BE2C (cell line): ENCODE measurements around the gene GABPB2.

Experiments used
- DNase-seq: peaks from one replicate; pipeline ENCODE4 v3.0.0-alpha.2; 2020
- H3K27me3 ChIP-seq: fragments of 250-450 bp; sonication (Bioruptor Pico); 2 replicates; pipeline ENCODE4 v1.5.1; 2020; ENCODE audit warnings: mild to moderate bottlenecking
- H3K36me3 ChIP-seq: fragments of 250-450 bp; sonication (Bioruptor Pico); 2 replicates; pipeline ENCODE4 v1.5.1; 2020; ENCODE audit warnings: mild to moderate bottlenecking
- H3K4me1 ChIP-seq: fragments of 250-450 bp; sonication (Bioruptor Pico); 2 replicates; pipeline ENCODE4 v1.5.1; 2020
- H3K4me3 ChIP-seq: 2 replicates; pipeline ENCODE4 v1.5.1; 2011; ENCODE audit warnings: low read depth, low read length
- H3K9me3 ChIP-seq: fragments of 250-450 bp; sonication (Bioruptor Pico); 2 replicates; pipeline ENCODE4 v1.5.1; 2020
- TF ChIP-seq, protein P1 (sequence below): IDR thresholded peaks from 2 replicates; pipeline ENCODE4 v1.5.1; 2012; ENCODE audit warnings: mild to moderate bottlenecking, low read depth, low read length

Gene GABPB2

DNA sequence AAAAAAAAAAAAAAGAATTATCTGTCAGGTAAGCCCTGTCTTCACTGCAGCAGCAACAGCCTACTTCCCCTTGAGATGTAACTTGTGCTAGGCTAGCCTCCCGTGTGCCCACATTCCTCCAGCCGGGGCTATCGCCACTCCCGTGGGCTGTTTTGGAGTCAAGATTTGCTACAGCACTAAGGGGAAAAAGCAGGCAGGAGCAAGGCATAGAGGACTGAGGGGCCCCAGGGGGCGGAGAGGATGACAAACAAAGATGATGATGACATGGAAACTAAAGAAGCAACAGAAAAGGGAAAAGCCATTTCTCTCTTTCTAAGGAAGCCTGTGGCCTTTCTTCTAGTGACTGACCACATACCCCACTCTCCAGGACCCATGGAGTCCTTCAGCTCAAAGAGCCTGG lies 87.8 kb downstream of the GABPB2 start:
- Histone ChIP-seq H3K9me3 (no peaks in the 10 kb centered on the region), H3K4me3 (no peak overlapping the region), H3K4me1 (no peaks in the 10 kb centered on the region), H3K27me3 (no peaks in the 10 kb centered on the region), H3K36me3 (peaks cover 22% of the 10 kb centered on the region)
- DNase-seq, result no peak
- TF ChIP-seq, protein P1, sequence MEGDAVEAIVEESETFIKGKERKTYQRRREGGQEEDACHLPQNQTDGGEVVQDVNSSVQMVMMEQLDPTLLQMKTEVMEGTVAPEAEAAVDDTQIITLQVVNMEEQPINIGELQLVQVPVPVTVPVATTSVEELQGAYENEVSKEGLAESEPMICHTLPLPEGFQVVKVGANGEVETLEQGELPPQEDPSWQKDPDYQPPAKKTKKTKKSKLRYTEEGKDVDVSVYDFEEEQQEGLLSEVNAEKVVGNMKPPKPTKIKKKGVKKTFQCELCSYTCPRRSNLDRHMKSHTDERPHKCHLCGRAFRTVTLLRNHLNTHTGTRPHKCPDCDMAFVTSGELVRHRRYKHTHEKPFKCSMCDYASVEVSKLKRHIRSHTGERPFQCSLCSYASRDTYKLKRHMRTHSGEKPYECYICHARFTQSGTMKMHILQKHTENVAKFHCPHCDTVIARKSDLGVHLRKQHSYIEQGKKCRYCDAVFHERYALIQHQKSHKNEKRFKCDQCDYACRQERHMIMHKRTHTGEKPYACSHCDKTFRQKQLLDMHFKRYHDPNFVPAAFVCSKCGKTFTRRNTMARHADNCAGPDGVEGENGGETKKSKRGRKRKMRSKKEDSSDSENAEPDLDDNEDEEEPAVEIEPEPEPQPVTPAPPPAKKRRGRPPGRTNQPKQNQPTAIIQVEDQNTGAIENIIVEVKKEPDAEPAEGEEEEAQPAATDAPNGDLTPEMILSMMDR, result no peak

DNA sequence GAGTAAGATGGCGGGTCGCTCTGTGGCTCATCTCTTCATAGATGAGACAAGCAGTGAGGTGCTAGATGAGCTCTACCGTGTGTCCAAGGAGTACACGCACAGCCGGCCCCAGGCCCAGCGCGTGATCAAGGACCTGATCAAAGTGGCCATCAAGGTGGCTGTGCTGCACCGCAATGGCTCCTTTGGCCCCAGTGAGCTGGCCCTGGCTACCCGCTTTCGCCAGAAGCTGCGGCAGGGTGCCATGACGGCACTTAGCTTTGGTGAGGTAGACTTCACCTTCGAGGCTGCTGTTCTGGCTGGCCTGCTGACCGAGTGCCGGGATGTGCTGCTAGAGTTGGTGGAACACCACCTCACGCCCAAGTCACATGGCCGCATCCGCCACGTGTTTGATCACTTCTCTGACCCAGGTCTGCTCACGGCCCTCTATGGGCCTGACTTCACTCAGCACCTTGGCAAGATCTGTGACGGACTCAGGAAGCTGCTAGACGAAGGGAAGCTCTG lies 88.2 kb downstream of the GABPB2 start:
- H3K4me1 ChIP-seq, result no peaks in the 10 kb centered on the region
- DNase-seq, result no peak
- H3K9me3 ChIP-seq, result no peaks in the 10 kb centered on the region
- TF ChIP-seq, protein P1, result no peak
- no peaks in the 10 kb centered on the region for H3K27me3 ChIP-seq
- H3K36me3 ChIP-seq, result peaks cover 22% of the 10 kb centered on the region
- no peak overlapping the region for H3K4me3 ChIP-seq

DNA sequence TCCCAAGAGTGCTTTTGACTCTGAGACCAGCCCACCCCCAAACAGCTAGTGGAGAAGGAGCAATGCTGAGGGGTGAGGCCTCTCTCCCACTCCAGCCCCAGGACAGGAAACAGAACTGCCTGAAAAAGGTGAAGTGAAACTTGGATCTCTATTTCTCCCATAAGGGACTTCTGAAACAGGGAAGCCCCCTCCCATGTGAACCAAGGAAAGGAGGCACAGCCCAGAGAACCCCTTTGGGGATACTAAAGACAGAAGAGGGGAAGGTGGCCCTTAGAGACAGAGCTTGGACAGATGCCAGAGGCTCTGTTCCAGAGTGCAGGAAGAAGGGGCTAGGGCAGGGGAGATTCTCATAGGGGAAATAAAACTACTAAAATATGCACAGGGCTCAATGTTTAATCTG lies 88.8 kb downstream of the GABPB2 start:
- H3K4me1 ChIP-seq, result no peaks in the 10 kb centered on the region; the same call in 1 of the 2 replicates
- no peaks in the 10 kb centered on the region for H3K9me3 ChIP-seq
- no peaks in the 10 kb centered on the region for H3K27me3 ChIP-seq
- peaks cover 22% of the 10 kb centered on the region for H3K36me3 ChIP-seq
- DNase-seq, result no peak
- no peak overlapping the region for H3K4me3 ChIP-seq
- TF ChIP-seq, protein P1, result no peak

DNA sequence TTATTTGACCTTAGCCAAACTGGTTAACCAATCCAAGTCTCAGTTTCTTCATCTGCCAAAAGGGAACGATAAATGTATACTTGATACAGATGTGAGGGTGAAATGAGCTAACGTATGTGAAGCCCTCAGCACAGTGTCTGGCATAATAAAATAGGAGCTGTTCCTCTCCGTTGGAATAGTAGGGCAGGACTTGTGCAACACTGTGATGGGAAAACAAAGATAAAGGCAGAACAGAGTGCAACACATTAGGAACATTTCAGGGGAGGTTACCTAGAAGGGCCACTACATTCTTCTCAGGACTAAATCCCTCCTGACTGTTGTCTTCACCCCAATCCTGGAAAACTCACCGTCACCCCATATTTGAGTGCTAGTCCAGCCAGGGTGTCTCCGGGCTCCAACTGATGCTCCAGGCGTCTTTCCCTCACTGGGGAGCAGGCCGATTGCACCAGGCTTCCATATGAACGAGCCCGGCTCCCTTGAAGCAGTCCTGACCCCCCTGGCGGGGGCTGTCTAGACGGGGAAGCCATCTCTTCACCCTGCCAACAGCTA lies 94.2 kb downstream of the GABPB2 start:
- TF ChIP-seq, protein P1, result no peak
- peak overlapping the region; percentile 89 for H3K4me3 ChIP-seq
- peaks cover 27% of the 10 kb centered on the region for H3K36me3 ChIP-seq
- H3K4me1 ChIP-seq, result no peaks in the 10 kb centered on the region; the same call in 1 of the 2 replicates
- DNase-seq, result no peak
- no peaks in the 10 kb centered on the region for H3K27me3 ChIP-seq
- H3K9me3 ChIP-seq, result no peaks in the 10 kb centered on the region

DNA sequence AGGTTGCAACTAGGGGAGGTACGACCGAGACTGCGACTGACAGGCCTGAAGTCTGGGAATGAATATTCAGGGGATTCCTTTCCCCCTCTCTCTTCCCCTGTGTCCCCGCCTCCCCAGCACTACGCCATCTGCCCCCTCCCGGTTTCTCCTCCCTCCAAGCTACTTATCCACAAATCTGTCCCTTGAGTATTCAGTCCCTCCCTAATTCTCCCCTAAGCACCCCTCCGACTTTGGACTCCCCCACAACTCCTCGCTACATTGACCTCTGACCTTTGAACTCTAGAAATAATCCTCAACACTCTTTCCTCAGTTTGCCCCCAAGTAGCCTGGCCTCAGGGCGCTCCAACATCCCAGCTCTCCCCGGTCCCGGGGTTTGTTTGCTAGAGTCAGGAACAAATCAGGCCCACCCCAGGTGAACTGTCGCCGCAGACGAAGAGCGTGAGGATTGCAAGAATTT lies 94.7 kb downstream of the GABPB2 start:
- H3K27me3 ChIP-seq, result no peaks in the 10 kb centered on the region
- H3K4me1 ChIP-seq, result no peaks in the 10 kb centered on the region; the same call in 1 of the 2 replicates
- peak overlapping the region; percentile 89 for H3K4me3 ChIP-seq
- H3K36me3 ChIP-seq, result peaks cover 25% of the 10 kb centered on the region
- TF ChIP-seq, protein P1, result no peak
- H3K9me3 ChIP-seq, result no peaks in the 10 kb centered on the region
- DNase-seq, result no peak

DNA sequence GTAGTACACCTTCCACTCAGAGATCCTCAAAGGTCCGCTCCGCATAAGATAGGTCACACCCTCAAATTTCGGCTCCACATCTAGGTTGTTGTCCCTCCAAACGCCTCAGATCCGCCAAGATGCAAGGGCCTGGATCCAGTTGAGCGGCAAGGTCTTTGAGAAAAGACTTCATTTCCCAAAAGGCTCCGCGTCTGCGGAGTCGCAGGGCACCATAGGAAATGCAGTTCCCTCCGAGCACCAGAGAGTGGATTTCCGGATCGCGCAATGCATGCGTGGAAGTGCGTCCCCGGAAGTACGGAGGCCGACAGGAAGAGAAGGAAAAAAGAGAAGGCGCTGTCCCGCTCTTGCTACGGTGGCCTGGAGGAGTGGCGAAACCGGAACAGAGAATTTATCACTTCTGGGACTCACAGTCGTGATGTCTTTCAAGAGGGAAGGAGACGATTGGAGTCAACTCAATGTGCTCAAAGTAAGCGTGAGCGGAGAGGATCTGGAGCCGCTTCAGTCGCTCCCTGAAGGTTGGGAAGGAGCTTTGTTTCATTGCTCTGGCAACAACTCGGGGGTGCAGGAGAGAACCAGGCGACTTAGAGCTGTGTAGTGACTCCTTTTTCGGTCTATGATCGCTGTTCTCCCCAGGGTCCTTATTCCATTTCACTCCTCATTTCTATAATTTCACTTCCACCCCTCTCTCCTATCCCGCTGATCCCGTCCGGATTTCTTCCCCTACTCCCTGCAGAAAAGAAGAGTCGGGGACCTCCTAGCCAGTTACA lies 95.4 kb downstream of the GABPB2 start, which contains the start of the genes LYSMD1 and SCNM1:
TSS of gene LYSMD1 (minus strand) at position 165 of the 767 bp plus-strand sequence. CDS start 644 bp downstream, outside the sequence.
TSS of gene SCNM1 (plus strand) at position 407 of the 767 bp plus-strand sequence. CDS start at position 416, 9 bp downstream.
- no peaks in the 10 kb centered on the region; the same call in 1 of the 2 replicates for H3K4me1 ChIP-seq
- TF ChIP-seq, protein P1, result no peak
- no peaks in the 10 kb centered on the region for H3K9me3 ChIP-seq
- H3K4me3 ChIP-seq, result peak within 1 kb of the TSS; percentile 89
- DNase-seq, result peak; percentile 95
- peaks cover 19% of the 10 kb centered on the region for H3K36me3 ChIP-seq
- H3K27me3 ChIP-seq, result no peaks in the 10 kb centered on the region
